Keratinocyte (primary cell): ENCODE data around the gene ACOT13. TPM values are rescaled to one million over a fixed set of nuclear protein-coding genes. Genes with fewer than 3 reads are reported as not detected.

ENCODE experiments used
- DNase-seq: peaks from one replicate; pipeline ENCODE4 v3.0.0-alpha.2; 2011; ENCODE audit warnings: low read depth, missing footprints, low spot score
- FAIRE-seq: peaks from 2 replicates; lab custom pipeline; 2011; peaks lifted over from hg19 to GRCh38; lab: Jason Lieb, UNC
- H2AFZ ChIP-seq: 2 replicates; pipeline ENCODE4 v1.6.0; 2012; ENCODE audit warnings: low read length, control low read depth, inconsistent platforms; ENCODE audit not compliant: control insufficient read depth
- H3K27ac ChIP-seq: 2 replicates; pipeline ENCODE4 v1.5.1; 2011; ENCODE audit warnings: low read length; ENCODE audit not compliant: control insufficient read depth, insufficient read depth
- H3K27me3 ChIP-seq: 3 replicates; pipeline ENCODE4 v1.6.0; 2011; ENCODE audit warnings: low read length; ENCODE audit not compliant: control insufficient read depth, insufficient read depth; ENCODE audit errors: extremely low read depth
- H3K36me3 ChIP-seq, 2 experiments: 2 replicates in 1 of 2; 3 replicates in 1 of 2; pipeline ENCODE4 v1.5.1; 2011; ENCODE audit warnings: low read length in 2 of 2, mild to moderate bottlenecking in 1 of 2; ENCODE audit not compliant: control insufficient read depth in 2 of 2, insufficient read depth in 2 of 2; ENCODE audit errors: extremely low read depth in 1 of 2
- H3K4me1 ChIP-seq: 3 replicates; pipeline ENCODE4 v1.5.1; 2011; ENCODE audit warnings: low read length; ENCODE audit not compliant: control insufficient read depth, insufficient read depth; ENCODE audit errors: extremely low read depth
- H3K4me2 ChIP-seq: 3 replicates; pipeline ENCODE4 v1.6.0; 2011; ENCODE audit warnings: low read depth, low read length; ENCODE audit not compliant: control insufficient read depth, insufficient read depth; ENCODE audit errors: extremely low read depth
- H3K4me3 ChIP-seq, 3 experiments: fragments of 200-600 bp in 1 of 3; sonication (generic) in 1 of 3; 2 replicates in 2 of 3; 3 replicates in 1 of 3; pipeline ENCODE4 v1.5.1; 2011 to 2016; ENCODE audit warnings: low read length in 3 of 3, mild to moderate bottlenecking in 3 of 3, control low read depth in 2 of 3, inconsistent platforms in 1 of 3, low read depth in 1 of 3, mixed read lengths in 1 of 3, mixed run types in 1 of 3, moderate library complexity in 1 of 3; ENCODE audit not compliant: control insufficient read depth in 2 of 3, insufficient read depth in 2 of 3; ENCODE audit errors: extremely low read depth in 1 of 3
- H3K79me2 ChIP-seq: 2 replicates; pipeline ENCODE4 v1.6.0; 2012; ENCODE audit warnings: low read length; ENCODE audit not compliant: control insufficient read depth, insufficient read depth
- H3K9ac ChIP-seq: 3 replicates; pipeline ENCODE4 v1.6.0; 2011; ENCODE audit warnings: low read length; ENCODE audit not compliant: control insufficient read depth, insufficient read depth; ENCODE audit errors: extremely low read depth
- H3K9me1 ChIP-seq: 3 replicates; pipeline ENCODE4 v1.6.0; 2011; ENCODE audit warnings: low read length; ENCODE audit not compliant: control insufficient read depth, insufficient read depth; ENCODE audit errors: extremely low read depth
- H3K9me3 ChIP-seq: 2 replicates; pipeline ENCODE4 v1.5.1; 2012; ENCODE audit warnings: low read depth, low read length; ENCODE audit not compliant: control insufficient read depth
- H4K20me1 ChIP-seq: 3 replicates; pipeline ENCODE4 v1.6.0; 2011; ENCODE audit warnings: low read length; ENCODE audit not compliant: control insufficient read depth, insufficient read depth; ENCODE audit errors: extremely low read depth
- CTCF ChIP-seq, 3 experiments: IDR thresholded peaks in 1 of 3; conservative IDR thresholded peaks in 1 of 3; optimal IDR thresholded peaks in 1 of 3; 2 replicates in 2 of 3; 3 replicates in 1 of 3; pipeline versions ENCODE3 to v1.5.1; 2011; ENCODE audit warnings: low read length in 3 of 3, mild to moderate bottlenecking in 3 of 3, moderate library complexity in 2 of 3, control low read depth in 1 of 3, inconsistent platforms in 1 of 3; ENCODE audit not compliant: insufficient read depth in 2 of 3; ENCODE audit errors: extremely low read depth in 1 of 3
- EZH2 ChIP-seq: IDR thresholded peaks from one replicate; pipeline ENCODE4 v1.6.1; 2012; ENCODE audit warnings: inconsistent platforms, mild to moderate bottlenecking, low read length, moderate library complexity
- dilution Hi-C: fragments of 300-500 bp; cut with MboI; formaldehyde crosslinking; loops from one replicate; pipeline ENCODE4 v1.7.0; 2020; ENCODE audit warnings: low sequenced_read_pairs; ENCODE audit not compliant: extremely low pct_ligation_motif_present
- polyA plus RNA-seq, 5 experiments: library from polyadenylated mRNA; depleted of rRNA in 3 of 5; stranded (reverse) in 3 of 5; stranded (forward) in 1 of 5; unstranded in 1 of 5; fragments of >200 nt; gene quantifications; 1 replicate in 1 of 5; 2 replicates in 3 of 5; 3 replicates in 1 of 5; pipeline versions ENCODE4 v1.2.1 to v1.2.3, GENCODE V29; 2011 to 2012; ENCODE audit warnings: missing spikeins in 2 of 5, low read depth in 1 of 5, low replicate concordance in 1 of 5

The ACOT13 gene
- polyA plus RNA-seq, 1 donor (not counting 4 experiments of a cell fraction or from before 2014, with no cell fraction given): 57.9 TPM

- no peaks in the 10 kb centered on the region for H3K9me3 ChIP-seq
- peak overlapping the region; percentile 92 for H3K4me2 ChIP-seq
- H3K27ac ChIP-seq: peak overlapping the region; percentile 100
- FAIRE-seq (peak; percentile 81), DNase-seq (peak; percentile 98)
- peak overlapping the region; percentile 93 for H2AFZ ChIP-seq
- no peaks in the 10 kb centered on the region for H3K9me1 ChIP-seq
- peaks cover 4 to 12% of the 10 kb centered on the region in 2 experiments for H3K36me3 ChIP-seq
- H3K9ac ChIP-seq: peak overlapping the region; percentile 100
- peaks cover 47% of the 10 kb centered on the region for H3K79me2 ChIP-seq
- no peak for TF ChIP-seq CTCF (optimal IDR thresholded peaks at IDR 0.05 in 1 of 3, IDR thresholded peaks at IDR 0.05 in 1 of 3, conservative IDR thresholded peaks at IDR 0.05 in 1 of 3; ENCODE audit: extremely low read depth in 1 of 3, insufficient read depth in 2 of 3, low read length in 3 of 3)
- TF ChIP-seq EZH2: no peak
- peak overlapping the region; percentile 80 to 97 (median 95) for H3K4me3 ChIP-seq
- H3K27me3 ChIP-seq: no peaks in the 10 kb centered on the region
- dilution Hi-C loops: no loop called here
- H4K20me1 ChIP-seq: peaks cover 9% of the 10 kb centered on the region
- H3K4me1 ChIP-seq: peaks cover 16% of the 10 kb centered on the region
Measured at GRCh38 chr6:24720604-24721460, 54.0 kb downstream of the ACOT13 start.

- Histone ChIP-seq H3K9me1 (no peaks in the 10 kb centered on the region), H3K36me3 (peaks cover 2 to 6% of the 10 kb centered on the region in 2 experiments), H4K20me1 (peaks cover 9% of the 10 kb centered on the region), H2AFZ (peak overlapping the region; percentile 79), H3K4me1 (peaks cover 12% of the 10 kb centered on the region), H3K9me3 (no peaks in the 10 kb centered on the region), H3K9ac (peak overlapping the region; percentile 100), H3K79me2 (peaks cover 39% of the 10 kb centered on the region), H3K27me3 (no peaks in the 10 kb centered on the region), H3K4me2 (peak overlapping the region; percentile 73), H3K27ac (peak overlapping the region; percentile 100), H3K4me3 (peak overlapping the region; percentile 35 to 61 (median 51))
- dilution Hi-C loops: no loop called here
- no peak for DNase-seq
- TF ChIP-seq EZH2 (no peak), CTCF (optimal IDR thresholded peaks at IDR 0.05 in 1 of 3, IDR thresholded peaks at IDR 0.05 in 1 of 3, conservative IDR thresholded peaks at IDR 0.05 in 1 of 3; ENCODE audit: extremely low read depth in 1 of 3, insufficient read depth in 2 of 3, low read length in 3 of 3) (no peak)
- FAIRE-seq: peak; percentile 80
Measured at GRCh38 chr6:24721461-24722215, 54.8 kb downstream of the ACOT13 start.
